DOHH2 (cell line): ENCODE measurements around the gene SNAP29.

Experiments
- CTCF ChIP-seq: fragments of 200-600 bp; sonication (generic); IDR thresholded peaks from one replicate; pipeline ENCODE4 v1.5.1; 2014; ENCODE audit warnings: antibody characterized with exemption, mild to moderate bottlenecking, low read depth, low read length; ENCODE audit not compliant: poor library complexity, severe bottlenecking
- EZH2phosphoT487 ChIP-seq: fragments of 200-600 bp; sonication (generic); IDR thresholded peaks from 2 replicates; pipeline ENCODE4 v1.6.1; 2017; ENCODE audit warnings: borderline replicate concordance, mild to moderate bottlenecking, antibody characterized with exemption, low read length, moderate library complexity, mixed read lengths

GRCh38 chr22:20810645-20811044 lies 48.2 kb upstream of the SNAP29 start:
- no peak for TF ChIP-seq CTCF
- TF ChIP-seq EZH2phosphoT487 = no peak
